ENCODE results near the gene PCDHA1.

PCDHA1 gene

DNA sequence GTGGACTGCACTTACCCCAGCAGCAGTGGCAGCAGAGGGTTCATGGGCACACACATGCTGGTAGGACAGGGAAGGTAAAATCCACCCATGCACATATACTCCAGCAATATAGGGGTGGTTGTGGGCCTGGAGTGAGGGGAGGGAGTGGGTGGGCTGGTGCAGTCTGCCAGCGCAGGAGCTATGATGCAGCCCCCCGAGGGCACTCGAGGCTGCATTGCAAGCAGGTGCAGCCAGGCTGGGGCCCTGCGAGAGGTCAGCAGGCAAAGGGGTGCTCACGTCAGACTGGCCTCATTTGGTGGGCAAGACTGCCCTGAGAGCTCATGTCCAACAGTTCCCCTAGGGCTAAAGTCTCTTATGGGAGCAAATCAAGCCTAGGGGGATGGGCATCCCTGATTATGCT lies 32.4 kb upstream of the PCDHA1 start:
- Histone ChIP-seq H3K9me2 (replicated peaks; ENCODE audit: insufficient read depth, low read length) (no peaks in the 10 kb centered on the region), H3K27ac (ENCODE audit: low read depth, low read length) (no peak overlapping the region), H3K9ac (ENCODE audit: low read length) (no peak overlapping the region), H3F3A (ENCODE audit: insufficient read depth) (no peaks in the 10 kb centered on the region), H3K9me3 (ENCODE audit: insufficient read depth, low read length) (no peaks in the 10 kb centered on the region), H3K4me3 (ENCODE audit: insufficient read depth, low read length, poor library complexity, severe bottlenecking) (no peak overlapping the region), H2AFZ (ENCODE audit: low read depth, low read length, severe bottlenecking) (no peak overlapping the region), H3K79me2 (ENCODE audit: insufficient read depth, low read length) (no peaks in the 10 kb centered on the region), H3K27me3 (ENCODE audit: low read length) (no peaks in the 10 kb centered on the region), H4K20me1 (ENCODE audit: low read depth, low read length) (no peaks in the 10 kb centered on the region), H3K36me3 (ENCODE audit: low read length) (no peaks in the 10 kb centered on the region), H3K4me2 (ENCODE audit: low read depth, low read length, poor library complexity, severe bottlenecking) (no peak overlapping the region)
- TF ChIP-seq EZH2phosphoT487 (conservative IDR thresholded peaks at IDR 0.05; ENCODE audit: low read length) = no peak
- TF ChIP-seq, protein P1, sequence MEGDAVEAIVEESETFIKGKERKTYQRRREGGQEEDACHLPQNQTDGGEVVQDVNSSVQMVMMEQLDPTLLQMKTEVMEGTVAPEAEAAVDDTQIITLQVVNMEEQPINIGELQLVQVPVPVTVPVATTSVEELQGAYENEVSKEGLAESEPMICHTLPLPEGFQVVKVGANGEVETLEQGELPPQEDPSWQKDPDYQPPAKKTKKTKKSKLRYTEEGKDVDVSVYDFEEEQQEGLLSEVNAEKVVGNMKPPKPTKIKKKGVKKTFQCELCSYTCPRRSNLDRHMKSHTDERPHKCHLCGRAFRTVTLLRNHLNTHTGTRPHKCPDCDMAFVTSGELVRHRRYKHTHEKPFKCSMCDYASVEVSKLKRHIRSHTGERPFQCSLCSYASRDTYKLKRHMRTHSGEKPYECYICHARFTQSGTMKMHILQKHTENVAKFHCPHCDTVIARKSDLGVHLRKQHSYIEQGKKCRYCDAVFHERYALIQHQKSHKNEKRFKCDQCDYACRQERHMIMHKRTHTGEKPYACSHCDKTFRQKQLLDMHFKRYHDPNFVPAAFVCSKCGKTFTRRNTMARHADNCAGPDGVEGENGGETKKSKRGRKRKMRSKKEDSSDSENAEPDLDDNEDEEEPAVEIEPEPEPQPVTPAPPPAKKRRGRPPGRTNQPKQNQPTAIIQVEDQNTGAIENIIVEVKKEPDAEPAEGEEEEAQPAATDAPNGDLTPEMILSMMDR (IDR thresholded peaks at IDR 0.05; ENCODE audit: insufficient read depth, low read length, poor library complexity, severe bottlenecking) = no peak

DNA sequence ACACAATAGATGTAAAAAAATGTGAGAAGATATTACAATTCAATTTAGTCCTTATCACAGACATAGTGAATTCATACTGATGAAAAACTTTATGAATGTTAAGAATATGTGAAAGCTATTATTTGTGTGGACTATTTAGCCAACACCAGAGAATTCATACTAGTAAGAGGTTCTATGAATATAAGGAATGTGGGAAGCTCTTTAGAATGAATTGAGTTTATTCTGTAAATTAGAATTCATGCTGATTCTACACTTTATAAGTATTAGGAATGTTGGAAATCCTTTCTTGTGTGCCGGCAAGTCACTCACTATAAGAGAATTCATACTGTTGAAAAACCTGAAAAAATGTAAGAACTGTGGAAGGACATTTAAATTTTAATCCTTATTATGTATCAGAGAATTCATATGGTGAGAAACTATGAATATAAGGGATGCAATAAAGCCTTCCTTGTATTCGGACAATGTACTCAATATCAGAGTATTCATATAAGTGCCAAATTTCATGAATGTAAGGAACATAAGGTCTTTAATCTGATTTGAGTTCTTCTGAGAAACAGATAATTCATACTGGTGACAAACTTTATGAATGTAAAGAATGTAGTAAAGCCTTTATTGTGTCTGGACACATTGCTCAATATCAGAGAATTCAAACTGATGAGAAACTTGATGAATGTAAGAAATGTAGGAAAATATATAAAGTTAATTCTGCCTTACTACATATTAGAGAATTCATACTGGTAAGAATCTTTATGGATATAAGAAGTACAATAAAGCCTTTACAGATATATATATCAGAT lies 21.6 kb upstream of the PCDHA1 start:
- H3F3A ChIP-seq (ENCODE audit: insufficient read depth) = no peaks in the 10 kb centered on the region
- no peaks in the 10 kb centered on the region for H3K9me2 ChIP-seq (replicated peaks; ENCODE audit: insufficient read depth, low read length)
- H3K79me2 ChIP-seq (ENCODE audit: insufficient read depth, low read length) = no peaks in the 10 kb centered on the region
- H3K9ac ChIP-seq (ENCODE audit: low read length) = no peak overlapping the region
- H3K27me3 ChIP-seq (ENCODE audit: low read length) = no peaks in the 10 kb centered on the region
- no peaks in the 10 kb centered on the region for H4K20me1 ChIP-seq (ENCODE audit: low read depth, low read length)
- peaks cover 49% of the 10 kb centered on the region for H3K9me3 ChIP-seq (ENCODE audit: insufficient read depth, low read length)
- no peak overlapping the region for H3K4me3 ChIP-seq (ENCODE audit: insufficient read depth, low read length, poor library complexity, severe bottlenecking)
- H3K36me3 ChIP-seq (ENCODE audit: low read length) = 0 out of 2 replicates have a peak, but pooled peaks cover 7% of the 10 kb centered on the region
- no peak overlapping the region for H3K27ac ChIP-seq (ENCODE audit: low read depth, low read length)
- TF ChIP-seq EZH2phosphoT487 (conservative IDR thresholded peaks at IDR 0.05; ENCODE audit: low read length) = no peak
- TF ChIP-seq, protein P1 (IDR thresholded peaks at IDR 0.05; ENCODE audit: insufficient read depth, low read length, poor library complexity, severe bottlenecking) = no peak
- H3K4me2 ChIP-seq (ENCODE audit: low read depth, low read length, poor library complexity, severe bottlenecking) = no peak overlapping the region
- H2AFZ ChIP-seq (ENCODE audit: low read depth, low read length, severe bottlenecking) = no peak overlapping the region

DNA sequence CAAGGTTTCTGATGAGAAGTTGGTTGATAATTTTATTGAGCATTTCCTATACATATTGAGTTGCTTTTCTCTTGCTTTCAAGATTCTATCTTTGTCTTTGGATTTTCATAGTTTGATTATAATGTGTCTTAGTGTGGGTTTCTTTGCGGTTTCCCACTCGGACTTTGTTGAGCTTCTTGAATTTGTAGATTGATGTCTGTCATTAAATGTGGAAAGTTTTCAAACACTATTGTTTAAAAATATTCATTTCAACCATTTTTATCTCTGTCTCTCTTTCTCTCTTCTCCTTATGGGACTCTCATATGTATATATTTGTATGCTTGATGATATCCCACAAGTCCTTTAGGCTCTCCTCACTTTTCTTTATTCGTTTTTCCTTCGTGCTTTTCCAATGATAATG lies 18.5 kb upstream of the PCDHA1 start:
- Histone ChIP-seq H3F3A (ENCODE audit: insufficient read depth) (no peaks in the 10 kb centered on the region), H2AFZ (ENCODE audit: low read depth, low read length, severe bottlenecking) (no peak overlapping the region), H3K79me2 (ENCODE audit: insufficient read depth, low read length) (no peaks in the 10 kb centered on the region), H3K27me3 (ENCODE audit: low read length) (no peaks in the 10 kb centered on the region), H3K9ac (ENCODE audit: low read length) (no peak overlapping the region), H3K36me3 (ENCODE audit: low read length) (0 out of 2 replicates have a peak, but pooled peaks cover 7% of the 10 kb centered on the region), H3K9me3 (ENCODE audit: insufficient read depth, low read length) (peaks cover 50% of the 10 kb centered on the region), H3K4me3 (ENCODE audit: insufficient read depth, low read length, poor library complexity, severe bottlenecking) (no peak overlapping the region), H3K27ac (ENCODE audit: low read depth, low read length) (no peak overlapping the region), H3K4me2 (ENCODE audit: low read depth, low read length, poor library complexity, severe bottlenecking) (no peak overlapping the region), H4K20me1 (ENCODE audit: low read depth, low read length) (no peaks in the 10 kb centered on the region), H3K9me2 (replicated peaks; ENCODE audit: insufficient read depth, low read length) (no peaks in the 10 kb centered on the region)
- no peak for TF ChIP-seq EZH2phosphoT487 (conservative IDR thresholded peaks at IDR 0.05; ENCODE audit: low read length)
- TF ChIP-seq, protein P1 (IDR thresholded peaks at IDR 0.05; ENCODE audit: insufficient read depth, low read length, poor library complexity, severe bottlenecking) = no peak
